Astrocyte of the cerebellum (primary cell): ENCODE data around the gene VTI1A.

Source experiments
- DNase-seq: peaks from one replicate; pipeline ENCODE4 v3.0.0-alpha.2; 2011; ENCODE audit warnings: low read depth
- H3K4me3 ChIP-seq: 2 replicates; pipeline ENCODE4 v1.5.1; 2011; ENCODE audit warnings: mild to moderate bottlenecking, low read depth, low read length, moderate library complexity
- CTCF ChIP-seq: IDR thresholded peaks from 2 replicates; pipeline ENCODE4 v1.5.1; 2012; ENCODE audit warnings: low read length, low read depth, moderate library complexity, mild to moderate bottlenecking; ENCODE audit errors: missing control alignments
- in situ Hi-C: cut with HindIII; loops from 2 replicates; pipeline ENCODE4 v1.10.0; 2017; ENCODE audit warnings: low sequenced_read_pairs

VTI1A gene

GRCh38 chr10:112531421-112531820 lies 84.4 kb downstream of the VTI1A start:
- DNase-seq: no peak
- no peak overlapping the region for H3K4me3 ChIP-seq
- no peak for TF ChIP-seq CTCF
- in situ Hi-C loops: no loop called here

GRCh38 chr10:112532189-112532588 lies 85.2 kb downstream of the VTI1A start:
- TF ChIP-seq CTCF: no peak
- no peak for DNase-seq
- in situ Hi-C loops: no loop called here
- H3K4me3 ChIP-seq: no peak overlapping the region

- in situ Hi-C loops: no loop called here
- no peak overlapping the region for H3K4me3 ChIP-seq
- TF ChIP-seq CTCF: no peak
- DNase-seq: no peak
Measured at GRCh38 chr10:112532956-112533355, 85.9 kb downstream of the VTI1A start.

- in situ Hi-C loops: no loop called here
- TF ChIP-seq CTCF: no peak
- H3K4me3 ChIP-seq: no peak overlapping the region
- no peak for DNase-seq
Measured at GRCh38 chr10:112533916-112534315, 86.9 kb downstream of the VTI1A start.

- in situ Hi-C loops: no loop called here
- DNase-seq: no peak
- no peak for TF ChIP-seq CTCF
- H3K4me3 ChIP-seq: no peak overlapping the region
Measured at GRCh38 chr10:112535531-112535951, 88.5 kb downstream of the VTI1A start.

GRCh38 chr10:112536663-112537062 lies 89.6 kb downstream of the VTI1A start:
- no peak for DNase-seq
- in situ Hi-C loops: no loop called here
- H3K4me3 ChIP-seq: no peak overlapping the region
- TF ChIP-seq CTCF: no peak

- DNase-seq: no peak
- no peak for TF ChIP-seq CTCF
- H3K4me3 ChIP-seq: no peak overlapping the region
- in situ Hi-C loops: no loop called here
Measured at GRCh38 chr10:112538168-112538567, 91.2 kb downstream of the VTI1A start.
